Stimulated activated CD4-positive, alpha-beta T cell treated with anti-CD3 and anti-CD28 coated beads, TNF-alpha, amount 100 ng/mL, for 48 hours (primary cell): Measurements from ENCODE around the gene SCUBE1.
"Not testable (repeated sequence)": the region's sequence is repeated elsewhere in the genome, so short reads cannot be mapped to it uniquely, and the experiment has no call there.

Experiments
- DNase-seq, 3 donors: peaks; one replicate each; pipeline ENCODE4 v3.0.0-alpha.2; 2020; ENCODE audit warnings: low read depth in 3 of 3

The SCUBE1 gene

DNA sequence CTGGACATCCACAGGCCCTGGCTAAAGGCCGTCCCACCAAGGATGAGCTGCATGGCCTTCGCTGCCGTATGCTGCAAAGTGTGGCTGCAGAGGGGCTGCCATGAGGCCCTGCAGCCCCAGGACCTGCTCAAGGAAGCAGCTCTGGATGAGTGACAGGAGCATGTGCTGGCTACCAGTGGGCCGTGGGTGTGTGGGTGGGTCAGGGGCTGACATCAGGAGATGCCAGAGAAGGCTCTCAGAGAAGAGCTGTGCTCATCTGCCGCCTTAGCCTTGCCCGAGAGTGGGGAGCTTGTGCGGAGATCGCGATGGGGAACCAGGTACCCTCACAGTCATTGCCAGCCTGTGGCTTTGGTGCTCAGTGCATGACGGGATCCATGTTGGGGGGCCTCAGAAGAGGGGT lies 41.3 kb downstream of the SCUBE1 start:
- DNase-seq, result no peak

GRCh38 chr22:43300891-43301676 lies 42.1 kb downstream of the SCUBE1 start:
- no peak for DNase-seq

GRCh38 chr22:43299736-43300135 lies 43.4 kb downstream of the SCUBE1 start:
- DNase-seq, result no peak

DNA sequence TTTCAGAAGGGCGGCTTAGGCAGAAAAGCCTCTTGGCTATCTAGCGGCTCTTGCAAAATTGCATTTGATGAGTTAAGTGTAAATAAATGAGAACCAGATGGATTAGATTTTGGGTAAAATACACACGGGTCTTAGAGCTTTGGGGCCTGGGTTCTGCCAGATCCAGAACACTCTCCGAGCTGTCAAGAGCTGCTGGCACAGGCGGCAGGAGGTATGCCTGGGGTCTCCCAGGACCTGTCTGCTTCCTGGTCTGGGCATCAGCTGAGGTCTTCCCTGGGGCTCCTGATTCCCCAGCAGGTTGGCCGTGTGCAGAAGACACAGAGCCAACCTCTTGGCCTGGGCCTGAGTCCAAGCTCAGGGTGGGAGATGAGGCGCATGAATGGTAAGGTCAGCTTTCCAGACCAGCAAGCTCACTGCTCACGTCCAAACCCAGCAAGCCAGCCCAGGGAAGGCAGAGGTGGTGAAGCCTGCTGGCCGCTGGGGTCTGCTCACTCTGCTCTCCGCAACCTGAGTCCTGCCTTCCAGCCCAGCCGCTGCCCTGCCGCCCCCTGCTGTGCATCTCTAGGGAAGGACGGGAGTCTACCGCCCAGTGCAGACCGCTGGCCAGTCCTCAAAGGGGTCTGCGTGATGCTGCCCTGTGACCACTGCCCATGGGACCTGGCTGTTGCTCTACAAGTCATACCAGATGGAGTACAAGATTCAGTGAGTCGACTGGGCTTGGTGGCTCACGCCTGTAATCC lies 44.9 kb downstream of the SCUBE1 start:
- no peak for DNase-seq

- DNase-seq, result no peak
Observed at GRCh38 chr22:43297270-43298061, 45.7 kb downstream of the SCUBE1 start.

- DNase-seq, result no peak
Observed at GRCh38 chr22:43296276-43296902, 46.8 kb downstream of the SCUBE1 start.

- DNase-seq, result no peak
Observed at GRCh38 chr22:43295660-43296059, 47.5 kb downstream of the SCUBE1 start.

- no peak for DNase-seq
Observed at GRCh38 chr22:43295173-43295572, 48.0 kb downstream of the SCUBE1 start.

DNA sequence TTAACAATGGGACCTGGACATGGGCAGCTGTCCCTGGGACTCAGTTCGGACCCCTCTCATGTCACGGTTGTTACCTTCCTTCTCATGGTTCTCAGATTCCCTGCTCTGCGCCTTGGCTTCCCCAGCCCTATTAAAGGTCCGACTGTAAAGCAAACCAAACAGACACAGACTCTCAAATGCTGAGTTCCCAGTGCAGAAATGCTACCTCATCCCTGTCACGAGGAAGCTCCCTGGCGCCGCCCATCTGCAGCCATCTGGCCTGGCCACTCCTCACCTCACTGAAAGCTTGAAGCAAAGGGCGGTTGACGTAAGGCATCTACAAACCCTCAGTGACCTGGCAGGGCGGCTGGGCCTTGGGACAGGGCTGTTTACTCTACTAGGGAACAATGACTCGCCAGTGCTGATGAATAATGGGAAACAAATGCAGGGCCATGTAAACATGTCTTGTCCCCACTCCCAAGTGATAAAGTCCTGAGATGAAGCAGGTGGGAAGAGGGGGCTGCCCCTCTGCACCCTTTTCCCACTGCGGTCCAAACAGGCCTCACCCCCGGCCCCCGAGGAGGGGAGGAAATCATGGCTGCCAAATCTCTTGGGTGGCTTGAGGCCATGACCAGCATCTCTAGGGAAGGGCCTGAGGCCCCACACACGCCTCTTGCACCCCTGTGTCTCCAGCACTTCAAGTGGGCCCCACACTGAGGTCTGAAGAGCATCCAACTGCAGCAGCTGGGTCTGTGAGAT lies 49.3 kb downstream of the SCUBE1 start:
- no peak for DNase-seq

GRCh38 chr22:43293259-43293654 lies 49.9 kb downstream of the SCUBE1 start:
- DNase-seq, result no peak

DNA sequence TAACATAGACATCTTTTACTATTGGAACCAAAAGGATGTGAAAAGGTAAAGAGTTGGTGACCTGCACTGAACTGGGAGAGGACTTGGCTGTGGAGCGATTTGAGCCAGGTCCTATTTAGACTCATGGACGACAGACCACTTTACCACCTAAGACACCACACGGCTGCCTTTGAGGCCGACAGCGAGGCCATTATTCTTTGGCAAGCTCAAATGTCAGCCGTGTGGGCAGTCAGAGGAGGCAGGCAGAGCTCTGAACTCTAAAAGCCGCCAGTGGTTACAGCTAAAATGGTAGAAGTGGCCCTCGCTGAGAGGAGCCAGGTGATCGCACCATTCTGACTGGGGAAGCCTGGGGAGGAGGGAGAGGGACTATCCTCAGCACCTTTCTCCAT lies 50.5 kb downstream of the SCUBE1 start:
- DNase-seq, result no peak

GRCh38 chr22:43291381-43291780 lies 51.8 kb downstream of the SCUBE1 start:
- no peak for DNase-seq

GRCh38 chr22:43289976-43290721 lies 53.0 kb downstream of the SCUBE1 start:
- no peak for DNase-seq

- no peak for DNase-seq
Observed at GRCh38 chr22:43289531-43289963, 53.6 kb downstream of the SCUBE1 start.

DNA sequence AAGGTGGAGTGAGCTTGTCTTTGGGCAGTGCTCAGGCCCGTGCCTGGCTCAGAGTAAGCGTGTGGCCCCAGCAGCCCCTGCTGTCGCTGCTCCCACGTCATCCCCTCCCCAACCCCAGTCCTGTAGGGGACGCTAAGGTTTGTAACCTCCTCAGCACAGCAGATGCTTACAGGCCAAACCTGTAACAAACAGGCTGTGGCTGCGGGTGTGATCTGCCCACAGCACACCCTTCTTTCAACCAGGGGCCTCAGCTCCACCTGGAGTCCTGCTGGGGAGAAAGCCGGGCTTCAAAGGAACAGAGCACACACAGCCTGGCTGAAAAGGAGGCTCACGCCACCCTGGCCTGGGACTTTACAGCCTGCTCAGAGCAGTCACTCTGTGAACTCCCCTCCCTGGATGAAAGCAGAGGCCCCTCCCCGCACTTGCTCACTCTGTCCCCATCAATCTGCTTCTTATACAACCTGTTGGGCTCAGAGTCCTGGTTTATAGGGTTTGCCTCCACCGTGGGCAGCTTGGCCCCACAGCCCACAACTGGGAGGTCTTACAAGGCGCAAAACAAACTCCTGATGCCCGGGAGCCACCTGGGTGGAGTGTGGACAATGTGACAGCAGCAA lies 54.3 kb downstream of the SCUBE1 start:
- DNase-seq, result no peak

DNA sequence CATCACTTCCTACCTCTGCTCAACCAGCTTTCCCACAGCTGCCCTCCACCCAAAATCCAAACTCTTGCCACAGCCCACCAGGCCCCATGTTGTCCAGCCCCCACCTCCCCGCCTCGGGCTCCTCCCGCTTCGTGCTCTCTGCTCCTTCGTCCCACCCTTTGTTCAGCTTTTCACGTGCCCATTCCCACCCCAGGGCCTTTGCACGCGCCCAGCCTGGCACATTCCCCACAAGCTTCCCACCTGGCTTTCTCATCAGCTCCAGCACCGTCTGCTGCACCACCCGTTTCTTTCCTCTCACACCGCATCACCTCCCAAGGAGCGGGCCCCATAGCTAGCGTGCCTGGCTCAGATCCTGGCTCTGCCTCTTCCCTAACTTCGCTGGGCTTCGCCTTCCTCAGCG lies 54.8 kb downstream of the SCUBE1 start:
- DNase-seq, result no peak

GRCh38 chr22:43287441-43287840 lies 55.7 kb downstream of the SCUBE1 start:
- no peak for DNase-seq

- no peak for DNase-seq
Observed at GRCh38 chr22:43281394-43281793, 61.8 kb downstream of the SCUBE1 start.

- not testable (repeated sequence) for DNase-seq
Observed at GRCh38 chr22:43280523-43280886, 62.7 kb downstream of the SCUBE1 start.

- no peak for DNase-seq
Observed at GRCh38 chr22:43279867-43280522, 63.2 kb downstream of the SCUBE1 start.
